Trophoblast cell (in vitro differentiated cells and primary cell): ENCODE results near the gene EXOSC3.
A peak's percentile ranks its signal among the peaks of the same experiment; 100 is the strongest.

Source experiments
- DNase-seq, 2 donors: peaks; one replicate each; pipeline ENCODE4 v3.0.0-alpha.2; 2016
- H2AFZ ChIP-seq: 2 replicates; pipeline ENCODE4 v1.6.1; 2013; ENCODE audit warnings: low read length, moderate library complexity, mild to moderate bottlenecking; ENCODE audit not compliant: insufficient read depth, poor library complexity
- H2AK5ac ChIP-seq: 2 replicates; pipeline ENCODE4 v1.6.1; 2013; ENCODE audit warnings: mild to moderate bottlenecking, low read length
- H2BK120ac ChIP-seq: 2 replicates; pipeline ENCODE4 v1.6.1; 2013; ENCODE audit warnings: low read length, mild to moderate bottlenecking, moderate library complexity; ENCODE audit not compliant: insufficient read depth, poor library complexity
- H2BK12ac ChIP-seq: 2 replicates; pipeline ENCODE4 v1.6.1; 2013; ENCODE audit warnings: mild to moderate bottlenecking, low read length, moderate library complexity
- H2BK5ac ChIP-seq: 2 replicates; pipeline ENCODE4 v1.6.1; 2013; ENCODE audit warnings: low read length, low read depth, moderate library complexity, mild to moderate bottlenecking; ENCODE audit not compliant: poor library complexity
- H3K14ac ChIP-seq: 2 replicates; pipeline ENCODE4 v1.6.1; 2013; ENCODE audit warnings: mild to moderate bottlenecking, low read length
- H3K18ac ChIP-seq: 2 replicates; pipeline ENCODE4 v1.6.1; 2013; ENCODE audit warnings: mild to moderate bottlenecking, low read length
- H3K23ac ChIP-seq: 2 replicates; pipeline ENCODE4 v1.6.1; 2013; ENCODE audit warnings: low read length
- H3K27ac ChIP-seq: 2 replicates; pipeline ENCODE4 v1.5.1; 2013; ENCODE audit warnings: low read depth, mild to moderate bottlenecking, inconsistent platforms, low read length, moderate library complexity
- H3K27me3 ChIP-seq: 2 replicates; pipeline ENCODE4 v1.6.1; 2013; ENCODE audit warnings: inconsistent platforms, mild to moderate bottlenecking, low read length, moderate library complexity; ENCODE audit not compliant: insufficient read depth
- H3K36me3 ChIP-seq, 2 experiments: 1 replicate in 1 of 2; 2 replicates in 1 of 2; pipeline ENCODE4 v1.6.1; 2013; ENCODE audit warnings: low read length in 2 of 2, mild to moderate bottlenecking in 2 of 2, moderate library complexity in 1 of 2; ENCODE audit not compliant: insufficient read depth in 2 of 2, control insufficient read depth in 1 of 2
- H3K4ac ChIP-seq: 2 replicates; pipeline ENCODE4 v1.6.1; 2013; ENCODE audit warnings: low read depth, mild to moderate bottlenecking, low read length, moderate library complexity
- H3K4me1 ChIP-seq, 2 experiments: 1 replicate in 1 of 2; 2 replicates in 1 of 2; pipeline ENCODE4 v1.6.1; 2013; ENCODE audit warnings: low read length in 2 of 2, mild to moderate bottlenecking in 2 of 2, moderate library complexity in 1 of 2; ENCODE audit not compliant: insufficient read depth in 2 of 2, control insufficient read depth in 1 of 2
- H3K4me2 ChIP-seq: 2 replicates; pipeline ENCODE4 v1.6.1; 2013; ENCODE audit warnings: inconsistent platforms, mild to moderate bottlenecking, low read length, moderate library complexity
- H3K4me3 ChIP-seq: 2 replicates; pipeline ENCODE4 v1.5.1; 2013; ENCODE audit warnings: mild to moderate bottlenecking, low read depth, low read length, inconsistent platforms
- H3K79me1 ChIP-seq: one replicate; pipeline ENCODE4 v1.6.1; 2013; ENCODE audit warnings: low read length
- H3K79me2 ChIP-seq: 2 replicates; pipeline ENCODE4 v1.6.1; 2013; ENCODE audit warnings: low read length, mild to moderate bottlenecking; ENCODE audit not compliant: control insufficient read depth, insufficient read depth, poor library complexity
- H3K9ac ChIP-seq: 2 replicates; pipeline ENCODE4 v1.6.1; 2013; ENCODE audit warnings: mild to moderate bottlenecking, low read length
- H3K9me3 ChIP-seq: 2 replicates; pipeline ENCODE4 v1.6.1; 2013; ENCODE audit warnings: low read depth, mild to moderate bottlenecking, control low read depth, inconsistent platforms, low read length; ENCODE audit not compliant: insufficient read depth
- H4K12ac ChIP-seq: 2 replicates; pipeline ENCODE4 v1.6.1; 2013; ENCODE audit warnings: low read depth, mild to moderate bottlenecking, low read length, moderate library complexity
- H4K8ac ChIP-seq: 2 replicates; pipeline ENCODE4 v1.6.1; 2013; ENCODE audit warnings: low read depth, mild to moderate bottlenecking, low read length, moderate library complexity
- H4K91ac ChIP-seq: one replicate; pipeline ENCODE4 v1.6.1; 2013; ENCODE audit warnings: low read depth, mild to moderate bottlenecking, low read length, moderate library complexity
- WGBS: extraction: QIAGEN DNeasy Blood & Tissue Kit; methylation state at CpG from one replicate; pipeline ENCODE4 v1.1.7; 2013; ENCODE audit warnings: missing lambda C conversion rate; ENCODE audit not compliant: insufficient read length, insufficient coverage; ENCODE audit errors: extremely low coverage; 5-methylcytosine and 5-hydroxymethylcytosine counted together

The EXOSC3 gene

DNA sequence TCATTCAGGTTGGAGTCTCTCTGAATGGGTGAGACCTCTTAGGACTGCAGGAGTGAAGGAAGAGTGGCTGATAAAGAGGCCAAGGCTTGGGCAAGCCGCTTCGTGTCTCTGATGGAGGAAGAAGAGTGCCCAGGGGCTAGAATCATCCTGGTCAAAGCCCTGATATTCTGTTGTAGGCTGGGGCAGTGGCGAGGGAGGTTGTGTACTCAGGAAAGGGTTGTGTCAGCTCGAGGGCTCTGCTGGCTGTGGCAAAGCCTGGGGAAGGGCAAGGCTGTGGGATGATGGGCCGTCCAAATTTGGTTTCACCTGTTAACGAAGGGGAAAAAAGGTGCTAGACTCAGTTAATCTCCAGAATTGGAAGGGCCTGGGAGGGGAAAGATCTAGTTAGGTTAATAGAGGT is 33.7 kb downstream of the EXOSC3 start:
- no peak overlapping the region for H2BK120ac ChIP-seq
- no peak overlapping the region for H2AFZ ChIP-seq
- H3K79me2 ChIP-seq, result peaks cover 4% of the 10 kb centered on the region
- H2BK5ac ChIP-seq, result no peak overlapping the region
- H4K91ac ChIP-seq, result no peak overlapping the region
- no peak overlapping the region for H4K12ac ChIP-seq
- no peak overlapping the region for H3K4me2 ChIP-seq
- peaks cover 4% of the 10 kb centered on the region for H3K79me1 ChIP-seq
- no peak overlapping the region for H3K14ac ChIP-seq
- no peak overlapping the region for H3K18ac ChIP-seq
- H3K4me3 ChIP-seq, result no peak overlapping the region
- H2AK5ac ChIP-seq, result no peak overlapping the region
- no peaks in the 10 kb centered on the region for H3K36me3 ChIP-seq
- WGBS, result no CpG with 5 or more reads among the region's 6 CpGs
- H3K27me3 ChIP-seq, result no peaks in the 10 kb centered on the region
- H3K9ac ChIP-seq, result no peak overlapping the region
- no peak overlapping the region for H4K8ac ChIP-seq
- no peak overlapping the region for H3K27ac ChIP-seq
- no peak overlapping the region for H2BK12ac ChIP-seq
- DNase-seq, result no peak
- H3K23ac ChIP-seq, result no peak overlapping the region
- H3K4me1 ChIP-seq, result peaks cover 0 to 8% of the 10 kb centered on the region in 2 experiments
- H3K4ac ChIP-seq, result no peak overlapping the region
- no peaks in the 10 kb centered on the region for H3K9me3 ChIP-seq

DNA sequence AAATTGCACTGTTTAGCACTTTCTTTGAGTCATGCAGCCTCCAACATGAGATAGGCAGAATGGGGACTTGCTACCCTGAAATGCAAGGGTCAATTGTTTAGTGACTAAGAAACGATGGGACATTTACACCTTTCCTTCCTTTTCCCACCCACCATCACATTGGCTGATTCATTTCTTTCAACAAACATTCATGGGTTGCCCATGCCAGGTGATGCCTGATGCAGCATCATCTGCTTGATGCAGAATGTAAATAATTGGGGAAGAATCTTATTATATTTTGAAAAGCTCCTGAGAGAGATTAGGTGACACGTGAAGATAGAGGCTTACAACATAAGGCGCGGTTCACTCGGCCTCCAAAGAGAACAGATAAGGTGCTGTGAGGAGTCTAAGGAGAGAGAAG is 35.7 kb downstream of the EXOSC3 start:
- Histone ChIP-seq H3K4me2 (no peak overlapping the region), H3K79me1 (peaks cover 4% of the 10 kb centered on the region), H3K4me1 (peaks cover 0 to 5% of the 10 kb centered on the region in 2 experiments), H4K8ac (no peak overlapping the region), H3K4me3 (no peak overlapping the region), H3K9me3 (no peaks in the 10 kb centered on the region), H4K91ac (no peak overlapping the region), H3K18ac (no peak overlapping the region), H2BK5ac (no peak overlapping the region), H2AK5ac (no peak overlapping the region), H3K79me2 (peaks cover 4% of the 10 kb centered on the region), H4K12ac (no peak overlapping the region), H3K9ac (no peak overlapping the region), H3K4ac (no peak overlapping the region), H3K27ac (no peak overlapping the region), H3K27me3 (no peaks in the 10 kb centered on the region), H2AFZ (no peak overlapping the region), H2BK12ac (no peak overlapping the region), H3K14ac (no peak overlapping the region), H3K36me3 (no peaks in the 10 kb centered on the region), H2BK120ac (no peak overlapping the region), H3K23ac (no peak overlapping the region)
- DNase-seq, result no peak
- WGBS, result no CpG with 5 or more reads among the region's 5 CpGs

DNA sequence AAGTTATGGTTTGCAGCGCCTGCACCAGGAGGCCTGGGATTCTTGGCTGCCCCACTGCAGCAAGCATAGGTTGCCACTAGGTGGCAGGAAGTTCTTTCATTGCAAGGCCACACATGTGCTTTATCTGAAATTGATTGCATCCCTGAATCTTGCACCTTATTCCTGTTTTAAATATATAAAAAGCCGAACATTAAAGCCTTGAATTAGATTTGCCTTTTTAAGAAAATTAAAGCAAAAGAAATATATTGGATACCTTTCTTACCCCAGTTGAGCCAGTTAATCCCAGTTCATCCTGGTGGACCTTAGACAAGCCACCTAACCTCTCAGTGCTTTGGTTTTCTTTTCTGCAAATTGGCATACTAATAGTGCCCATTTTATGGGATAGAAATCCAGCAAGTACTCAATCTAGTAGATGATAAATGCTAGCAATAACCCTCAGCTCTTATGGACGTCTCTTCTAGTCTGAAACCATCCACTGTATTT is 37.6 kb downstream of the EXOSC3 start:
- H3K23ac ChIP-seq, result no peak overlapping the region
- no CpG with 5 or more reads among the region's 3 CpGs for WGBS

DNA sequence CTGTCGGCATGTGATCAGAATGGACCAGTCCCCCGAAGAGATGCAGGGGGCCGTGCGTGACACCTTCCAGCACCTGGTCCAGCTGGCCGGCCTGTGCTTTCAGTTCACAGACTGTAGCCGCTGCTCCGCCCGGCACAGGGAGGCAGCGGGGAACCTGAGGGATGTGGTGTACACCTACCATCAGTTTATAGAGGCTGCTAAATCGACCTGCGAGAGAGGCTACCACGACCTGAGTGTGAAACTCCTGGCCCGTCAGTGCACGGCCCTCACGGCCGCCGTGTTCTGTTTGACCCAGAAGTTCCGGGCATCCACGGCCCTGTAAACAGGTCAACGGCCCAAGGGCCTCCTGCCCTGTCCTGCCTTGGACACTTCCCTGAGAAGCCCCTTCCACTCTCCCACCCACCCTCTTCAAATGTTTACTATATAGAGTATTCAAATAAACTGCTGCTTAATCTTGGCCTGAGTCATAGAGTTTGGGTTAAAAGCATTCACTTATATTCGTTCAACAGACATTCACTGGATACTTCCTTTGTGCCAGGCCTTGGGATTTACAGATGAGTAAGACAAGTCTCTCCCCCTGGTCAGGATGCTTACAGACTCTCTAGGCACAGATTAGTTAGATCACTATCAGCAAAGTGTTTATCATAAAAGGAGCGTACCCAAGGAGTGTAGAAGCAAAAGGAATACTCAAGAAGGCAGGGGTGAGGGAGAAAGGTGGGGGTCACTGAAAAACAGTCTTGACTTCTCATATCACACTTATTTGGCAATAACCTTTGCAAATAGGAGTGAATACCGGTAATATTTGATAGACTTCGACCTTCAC is 38.2 kb downstream of the EXOSC3 start:
- Histone ChIP-seq H3K4ac (no peak overlapping the region), H2BK120ac (no peak overlapping the region), H2BK5ac (no peak overlapping the region), H2AFZ (no peak overlapping the region), H4K8ac (no peak overlapping the region), H3K18ac (no peak overlapping the region), H3K79me1 (no peaks in the 10 kb centered on the region), H3K4me2 (no peak overlapping the region), H2AK5ac (no peak overlapping the region), H3K36me3 (no peaks in the 10 kb centered on the region), H3K14ac (no peak overlapping the region), H3K23ac (no peak overlapping the region), H3K4me3 (no peak overlapping the region), H3K27ac (no peak overlapping the region), H2BK12ac (no peak overlapping the region), H3K27me3 (no peaks in the 10 kb centered on the region), H3K9ac (no peak overlapping the region), H4K91ac (no peak overlapping the region), H3K9me3 (no peaks in the 10 kb centered on the region), H3K4me1 (peaks cover 0 to 2% of the 10 kb centered on the region in 2 experiments), H4K12ac (no peak overlapping the region), H3K79me2 (no peaks in the 10 kb centered on the region)
- no CpG with 5 or more reads among the region's 24 CpGs for WGBS
- no peak for DNase-seq

More for the DNA sequence above, 37.6 kb downstream of the EXOSC3 start:
- no peak overlapping the region for H2AK5ac ChIP-seq
- no peaks in the 10 kb centered on the region for H3K4me1 ChIP-seq
- H2BK12ac ChIP-seq, result no peak overlapping the region
- no peaks in the 10 kb centered on the region for H3K9me3 ChIP-seq
- H3K4ac ChIP-seq, result no peak overlapping the region
- H3K27ac ChIP-seq, result no peak overlapping the region
- no peak overlapping the region for H3K14ac ChIP-seq
- H4K91ac ChIP-seq, result no peak overlapping the region
- no peaks in the 10 kb centered on the region for H3K79me1 ChIP-seq
- H2BK120ac ChIP-seq, result no peak overlapping the region
- no peak overlapping the region for H3K18ac ChIP-seq
- H3K4me2 ChIP-seq, result no peak overlapping the region
- H4K8ac ChIP-seq, result no peak overlapping the region
- H3K79me2 ChIP-seq, result no peaks in the 10 kb centered on the region
- H2BK5ac ChIP-seq, result no peak overlapping the region
- H3K27me3 ChIP-seq, result no peaks in the 10 kb centered on the region
- H3K4me3 ChIP-seq, result no peak overlapping the region
- H3K36me3 ChIP-seq, result no peaks in the 10 kb centered on the region
- no peak overlapping the region for H3K9ac ChIP-seq
- H2AFZ ChIP-seq, result no peak overlapping the region
- H4K12ac ChIP-seq, result no peak overlapping the region
- DNase-seq, result peak; percentile 45 to 76
